Muscle of leg (tissue), 11 donors: ENCODE measurements around the gene FBXW8. TPM values are rescaled to one million over a fixed set of nuclear protein-coding genes. Genes with fewer than 3 reads are reported as not detected.

Experiments used
- DNase-seq: peaks from one replicate; pipeline ENCODE4 v3.0.0; 2013
- H3K27ac ChIP-seq: one replicate; pipeline ENCODE4 v1.5.1; 2013; ENCODE audit warnings: mild to moderate bottlenecking, low read length, control low read depth
- H3K27me3 ChIP-seq: one replicate; pipeline ENCODE4 v1.6.1; 2013; ENCODE audit warnings: low read length; ENCODE audit not compliant: control insufficient read depth, insufficient read depth
- H3K36me3 ChIP-seq: one replicate; pipeline ENCODE4 v1.6.1; 2013; ENCODE audit warnings: low read length; ENCODE audit not compliant: control insufficient read depth, insufficient read depth
- H3K4me1 ChIP-seq: one replicate; pipeline ENCODE4 v1.6.1; 2013; ENCODE audit warnings: low read length; ENCODE audit not compliant: control insufficient read depth, insufficient read depth
- H3K4me3 ChIP-seq: one replicate; pipeline ENCODE4 v1.5.1; 2013; ENCODE audit warnings: low read length, control low read depth
- H3K9me3 ChIP-seq: replicated peaks from 2 replicates; pipeline ENCODE4 v1.6.1; 2013; ENCODE audit warnings: low read depth, low read length; ENCODE audit not compliant: control insufficient read depth
- WGBS: methylation state at CpG from one replicate; pipeline ENCODE4 v1.1.5; 2013; ENCODE audit warnings: missing lambda C conversion rate; ENCODE audit not compliant: insufficient coverage; 5-methylcytosine and 5-hydroxymethylcytosine counted together
- polyA plus RNA-seq, 8 donors: library from polyadenylated mRNA; unstranded; fragments of 120-200 nt; gene quantifications; one replicate each; pipeline versions ENCODE4 v1.2.1 to v1.2.3, GENCODE V29; 2013; ENCODE audit warnings: inconsistent platforms in 1 of 8, low replicate concordance in 1 of 8; ENCODE audit not compliant: insufficient read length in 8 of 8, insufficient read depth in 1 of 8
- total RNA-seq: library from RNA; stranded (reverse); fragments of 120-200 nt; gene quantifications from one replicate; pipeline ENCODE4 v1.2.4, GENCODE V29; 2013

FBXW8 gene
- total and polyA plus RNA-seq, 9 donors = 11.1 to 20.3 (median 14.8) TPM

DNA sequence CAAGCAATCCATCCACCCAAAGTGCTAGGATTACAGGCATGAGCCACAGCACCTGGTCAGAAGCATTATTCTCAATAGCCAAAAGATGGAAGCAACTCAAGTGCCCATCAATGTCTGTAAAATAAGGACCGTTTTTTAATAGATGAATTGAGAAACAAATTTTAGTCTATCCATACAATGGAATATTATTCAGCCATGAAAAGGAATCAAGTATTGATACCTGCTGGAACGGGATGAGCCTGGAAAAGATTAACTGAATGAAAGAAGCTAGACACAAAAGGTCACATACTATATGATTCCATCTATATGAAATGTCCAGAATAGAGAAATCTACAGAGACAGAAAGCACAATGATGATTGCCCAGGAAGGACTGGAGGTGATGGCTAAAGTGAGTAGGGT lies 9.1 kb upstream of the FBXW8 start:
- no peaks in the 10 kb centered on the region for H3K9me3 ChIP-seq
- H3K4me3 ChIP-seq = no peak overlapping the region
- no peak for DNase-seq
- no peaks in the 10 kb centered on the region for H3K4me1 ChIP-seq
- peaks cover 8% of the 10 kb centered on the region for H3K27me3 ChIP-seq
- no peak overlapping the region for H3K27ac ChIP-seq
- no peaks in the 10 kb centered on the region for H3K36me3 ChIP-seq
- WGBS = no CpG with 5 or more reads among the region's 2 CpGs

DNA sequence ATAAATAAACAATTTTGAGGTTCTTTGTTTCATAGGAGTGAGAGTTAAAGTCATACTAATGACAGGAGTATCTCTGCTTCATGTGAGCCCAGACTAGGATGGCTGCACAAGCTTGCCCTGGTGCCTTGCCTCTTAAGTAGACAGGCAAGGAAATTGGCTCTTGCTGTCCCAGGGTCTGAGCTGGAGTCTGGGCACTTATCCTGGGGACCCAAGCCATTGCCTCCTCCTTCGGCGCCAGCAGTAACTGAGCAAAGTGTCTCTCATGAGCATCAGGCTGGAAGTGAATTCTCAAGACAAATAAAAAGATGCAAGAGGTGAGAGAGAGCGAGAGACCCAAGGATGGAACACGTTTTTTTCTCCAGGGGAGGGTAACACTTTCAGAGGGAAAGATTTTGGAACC lies 6.9 kb upstream of the FBXW8 start:
- Histone ChIP-seq H3K27ac (no peak overlapping the region), H3K36me3 (no peaks in the 10 kb centered on the region), H3K4me3 (no peak overlapping the region), H3K9me3 (no peaks in the 10 kb centered on the region), H3K4me1 (no peaks in the 10 kb centered on the region), H3K27me3 (peaks cover 9% of the 10 kb centered on the region)
- 68% methylated on average over 4 of the region's 4 CpGs for whole genome bisulfite sequencing
- DNase-seq = no peak

DNA sequence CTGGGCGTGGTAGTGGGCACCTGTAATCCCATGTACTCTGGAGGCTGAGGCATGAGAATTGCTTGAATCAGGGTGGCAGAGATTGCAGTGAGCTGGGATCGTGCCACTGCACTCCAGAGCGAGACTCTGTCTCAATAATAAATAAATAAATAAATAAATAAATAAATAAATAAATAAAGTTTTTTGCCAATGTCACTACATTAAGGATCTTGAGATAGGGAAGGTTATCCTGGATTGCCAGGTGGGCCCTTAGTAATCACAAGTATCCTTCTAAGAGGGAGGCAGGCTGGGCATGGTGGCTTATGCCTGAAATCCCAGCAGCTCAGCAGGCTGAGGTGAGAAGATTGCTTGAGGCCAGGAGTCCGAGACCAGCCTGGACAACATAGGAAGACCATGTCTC lies 4.5 kb upstream of the FBXW8 start:
- no peak for DNase-seq
- Histone ChIP-seq H3K4me3 (no peak overlapping the region), H3K27me3 (peaks cover 4% of the 10 kb centered on the region), H3K4me1 (no peaks in the 10 kb centered on the region), H3K36me3 (no peaks in the 10 kb centered on the region), H3K9me3 (no peaks in the 10 kb centered on the region), H3K27ac (no peak overlapping the region)
- 38% methylated on average over 1 of the region's 4 CpGs for WGBS

DNA sequence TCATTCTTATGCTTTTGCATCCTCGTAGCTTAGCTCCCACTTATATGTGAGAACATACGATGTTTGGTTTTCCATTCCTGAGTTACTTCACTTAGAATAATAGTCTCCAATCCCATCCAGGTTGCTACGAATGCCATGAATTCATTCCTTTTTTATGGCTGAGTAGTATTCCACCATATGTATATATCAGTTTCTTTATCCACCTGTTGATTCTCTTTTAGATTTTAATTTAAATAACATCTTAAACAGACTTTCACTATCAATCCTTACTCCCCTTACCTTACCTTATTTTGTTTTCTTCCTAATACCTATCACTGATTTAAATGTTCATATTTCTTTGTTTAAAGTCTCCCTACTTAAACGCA lies 488 bp upstream of the FBXW8 start:
- no peak for DNase-seq
- no peaks in the 10 kb centered on the region for H3K9me3 ChIP-seq
- WGBS = no CpG with 5 or more reads among the region's 4 CpGs
- H3K36me3 ChIP-seq = peaks cover 5% of the 10 kb centered on the region
- peaks cover 2% of the 10 kb centered on the region for H3K27me3 ChIP-seq
- peak overlapping the region; percentile 64 for H3K27ac ChIP-seq
- H3K4me3 ChIP-seq = peak overlapping the region; percentile 44
- H3K4me1 ChIP-seq = peaks cover 3% of the 10 kb centered on the region

DNA sequence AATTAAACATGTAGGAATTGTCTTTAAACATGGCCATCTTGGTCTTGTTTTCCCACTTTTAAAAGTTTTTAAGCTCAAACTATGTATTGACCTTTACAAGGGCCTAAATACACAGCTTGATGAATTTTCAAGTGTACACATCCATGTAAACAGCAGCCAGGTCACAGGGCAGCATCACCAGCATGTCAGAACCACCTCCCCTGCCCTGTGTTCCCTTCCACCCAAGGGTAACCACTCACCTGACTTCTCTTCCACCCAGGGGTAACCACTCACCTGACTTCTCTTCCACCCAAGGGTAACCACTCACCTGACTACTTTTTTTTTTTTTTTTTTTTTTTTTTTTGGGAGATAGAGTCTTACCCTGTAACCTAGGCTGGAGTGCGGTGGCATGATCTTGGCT lies 4.6 kb downstream of the FBXW8 start:
- no peak overlapping the region for H3K4me3 ChIP-seq

DNA sequence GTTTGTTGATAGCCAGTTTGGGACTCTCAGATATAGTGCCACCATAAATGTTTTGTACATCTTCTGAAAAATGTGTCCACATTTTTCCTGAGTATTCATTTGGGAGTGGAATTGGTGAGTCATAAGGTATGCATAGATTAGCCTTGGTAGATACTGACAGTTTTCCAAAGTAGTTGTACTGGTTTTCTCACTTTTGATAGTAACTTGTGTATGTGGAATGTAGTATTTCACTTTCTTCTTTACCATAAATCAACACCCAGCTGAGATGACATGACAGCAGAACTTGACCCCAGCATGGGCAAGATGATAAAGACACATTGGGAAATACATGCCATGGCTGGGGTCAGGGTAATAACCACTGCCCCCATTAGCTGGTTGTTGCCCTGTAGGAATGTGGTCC lies 5.4 kb downstream of the FBXW8 start:
- H3K27me3 ChIP-seq = no peaks in the 10 kb centered on the region
- H3K4me1 ChIP-seq = peaks cover 3% of the 10 kb centered on the region
- no peaks in the 10 kb centered on the region for H3K9me3 ChIP-seq
- H3K27ac ChIP-seq = no peak overlapping the region
- H3K36me3 ChIP-seq = peaks cover 14% of the 10 kb centered on the region
- no peak for DNase-seq
- no peak overlapping the region for H3K4me3 ChIP-seq

More for the DNA sequence above, 4.6 kb downstream of the FBXW8 start:
- Histone ChIP-seq H3K9me3 (no peaks in the 10 kb centered on the region), H3K36me3 (peaks cover 14% of the 10 kb centered on the region), H3K27me3 (no peaks in the 10 kb centered on the region), H3K27ac (no peak overlapping the region), H3K4me1 (peaks cover 3% of the 10 kb centered on the region)
- no peak for DNase-seq
- no CpG with 5 or more reads among the region's 1 CpG for WGBS

DNA sequence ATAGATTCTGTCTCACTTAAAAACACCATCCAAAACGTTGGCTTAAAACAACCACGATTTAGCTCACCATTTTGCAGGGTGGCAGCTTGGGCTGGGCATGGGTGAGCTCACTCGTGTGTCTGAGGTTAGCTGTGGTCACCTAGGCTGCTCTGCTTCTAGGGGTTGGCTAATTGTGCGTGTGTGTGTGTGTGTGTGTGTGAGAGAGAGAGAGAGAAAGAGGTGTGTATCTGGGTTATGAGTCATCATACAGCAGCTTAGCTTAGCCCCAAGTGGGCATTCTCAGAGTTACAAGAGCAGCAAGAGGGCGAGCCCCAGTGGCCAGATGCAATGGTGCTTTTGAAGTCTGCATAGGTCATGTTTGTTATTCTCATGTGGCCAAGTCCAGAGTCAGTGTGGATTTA lies 6.0 kb downstream of the FBXW8 start:
- WGBS = 85% methylated on average over 3 of the region's 5 CpGs
- DNase-seq = no peak
- Histone ChIP-seq H3K36me3 (peaks cover 14% of the 10 kb centered on the region), H3K4me1 (peaks cover 3% of the 10 kb centered on the region), H3K27ac (no peak overlapping the region), H3K27me3 (no peaks in the 10 kb centered on the region), H3K4me3 (no peak overlapping the region), H3K9me3 (no peaks in the 10 kb centered on the region)

DNA sequence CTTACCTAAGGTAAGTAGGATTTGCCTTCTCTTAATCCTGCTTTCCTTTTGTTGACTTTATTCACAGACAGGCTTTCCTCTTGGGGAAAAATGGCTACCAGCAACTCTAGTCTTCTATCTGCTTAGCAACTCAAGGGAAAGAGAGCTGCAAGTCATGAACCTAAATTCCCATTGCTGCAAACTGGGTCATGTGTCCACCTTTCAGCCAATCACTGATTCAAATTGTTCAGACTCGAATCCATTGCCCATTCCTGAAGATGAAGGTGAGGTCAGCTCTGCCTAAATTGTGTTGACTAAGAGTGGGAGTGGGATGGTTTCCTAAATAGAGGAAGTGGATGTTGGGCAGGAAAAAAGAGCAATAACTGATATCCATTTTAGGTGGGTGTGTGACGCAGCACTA lies 7.7 kb downstream of the FBXW8 start:
- Histone ChIP-seq H3K4me1 (no peaks in the 10 kb centered on the region), H3K27me3 (no peaks in the 10 kb centered on the region), H3K27ac (no peak overlapping the region), H3K36me3 (peaks cover 14% of the 10 kb centered on the region), H3K9me3 (no peaks in the 10 kb centered on the region), H3K4me3 (no peak overlapping the region)
- no peak for DNase-seq
- no CpG with 5 or more reads among the region's 2 CpGs for WGBS

DNA sequence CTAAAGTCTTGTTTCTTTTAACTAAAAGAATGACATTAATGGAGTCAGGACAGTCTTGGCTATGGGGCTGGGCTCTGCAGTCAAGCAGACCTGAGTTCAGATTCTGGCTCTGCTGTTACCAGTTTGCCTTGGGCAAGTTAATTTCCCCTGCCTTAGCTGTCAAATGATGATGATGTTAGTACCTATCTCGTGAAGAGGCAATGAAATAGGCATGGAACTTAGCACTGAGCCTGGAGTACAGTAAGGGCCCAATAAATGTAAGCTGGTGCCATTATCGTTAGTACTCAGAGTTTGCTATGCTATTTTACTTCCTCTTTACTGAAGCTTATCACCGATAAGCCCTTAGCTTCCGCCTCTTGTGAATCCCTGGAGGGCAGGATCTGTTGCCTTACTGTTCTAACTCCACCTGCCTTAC lies 8.5 kb downstream of the FBXW8 start:
- no peaks in the 10 kb centered on the region for H3K27me3 ChIP-seq
- H3K9me3 ChIP-seq = no peaks in the 10 kb centered on the region
- H3K4me1 ChIP-seq = no peaks in the 10 kb centered on the region
- H3K4me3 ChIP-seq = no peak overlapping the region
- WGBS = no CpG with 5 or more reads among the region's 4 CpGs
- no peak for DNase-seq
- H3K27ac ChIP-seq = no peak overlapping the region
- peaks cover 9% of the 10 kb centered on the region for H3K36me3 ChIP-seq

DNA sequence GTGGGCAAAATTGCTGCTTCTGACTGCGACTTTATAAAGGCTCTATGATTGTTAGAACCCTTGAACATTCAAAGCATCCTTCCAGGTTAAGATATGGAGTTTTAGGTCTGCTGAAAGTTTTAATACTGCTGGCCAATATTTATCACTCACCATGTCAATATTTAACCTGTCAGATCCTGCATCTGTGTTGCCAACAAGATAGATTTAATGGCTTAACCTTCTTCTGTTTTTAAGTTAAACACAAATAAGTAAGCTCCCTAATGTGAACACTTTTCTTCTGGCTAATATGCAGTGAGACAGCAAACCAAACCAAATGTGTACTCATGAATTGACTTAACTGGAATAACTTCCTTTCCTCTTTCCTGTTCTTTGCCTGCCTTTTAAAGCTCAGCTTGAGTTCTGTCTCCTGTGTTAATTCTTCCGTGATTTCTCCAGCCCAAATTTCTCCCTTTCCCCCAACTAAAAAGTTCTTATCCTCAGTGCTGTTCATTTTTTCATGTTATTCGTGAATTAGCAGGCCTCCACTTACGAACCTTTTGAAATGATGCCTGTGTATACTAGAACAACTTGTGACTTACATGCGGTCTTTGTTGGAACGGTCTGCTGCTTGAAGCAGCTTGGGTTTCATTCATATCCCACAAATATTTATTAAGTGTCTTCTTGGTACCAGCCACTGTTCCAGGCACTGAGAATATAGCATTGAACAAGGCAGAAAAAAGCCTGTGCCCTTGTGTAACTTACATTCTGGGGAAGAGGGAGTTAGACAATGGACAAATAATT lies 9.1 kb downstream of the FBXW8 start:
- H3K27ac ChIP-seq = no peak overlapping the region
- peaks cover 9% of the 10 kb centered on the region for H3K36me3 ChIP-seq
- 46% methylated on average over 4 of the region's 6 CpGs for WGBS
- DNase-seq = no peak
- no peaks in the 10 kb centered on the region for H3K27me3 ChIP-seq
- H3K4me1 ChIP-seq = no peaks in the 10 kb centered on the region
- H3K9me3 ChIP-seq = no peaks in the 10 kb centered on the region
- H3K4me3 ChIP-seq = no peak overlapping the region

DNA sequence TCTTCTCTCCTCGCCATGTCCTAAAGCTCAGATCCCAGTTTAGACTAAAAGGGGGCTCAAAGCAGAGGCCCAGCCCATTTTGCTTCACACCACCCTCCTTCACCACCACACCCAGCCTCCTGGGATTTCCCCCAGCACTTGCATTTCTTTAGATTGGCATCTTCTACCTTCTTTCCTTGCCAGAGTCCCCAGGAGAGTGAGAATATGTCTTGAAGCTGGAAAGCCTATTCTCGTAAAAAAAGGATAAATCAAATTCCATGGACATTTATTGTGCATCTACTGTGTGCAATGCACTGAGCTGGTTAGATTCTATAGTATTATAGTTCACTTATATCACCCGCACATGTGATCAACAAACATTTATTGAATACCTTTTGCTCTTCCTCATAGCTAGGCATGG lies 10.2 kb downstream of the FBXW8 start:
- Histone ChIP-seq H3K4me1 (no peaks in the 10 kb centered on the region), H3K27ac (no peak overlapping the region), H3K36me3 (peaks cover 6% of the 10 kb centered on the region), H3K4me3 (no peak overlapping the region), H3K27me3 (no peaks in the 10 kb centered on the region), H3K9me3 (no peaks in the 10 kb centered on the region)
- WGBS = 80% methylated on average over 1 of the region's 3 CpGs
- DNase-seq = no peak
